Occipital lobe (tissue), 2 donors: ENCODE data around the gene KIF26A. TPM values are rescaled to one million over a fixed set of nuclear protein-coding genes. Genes with fewer than 3 reads are reported as not detected.

Source experiments
- DNase-seq: peaks from one replicate; lab custom pipeline; 2025; lab: John Stamatoyannopoulos, UW
- total RNA-seq: library from RNA; depleted of rRNA; stranded (reverse); fragments of >200 nt; gene quantifications from one replicate; pipeline ENCODE4 v1.2.3, GENCODE V29; 2014

Gene KIF26A
- total RNA-seq, 1 donor from 2014 or later, result 13.1 TPM

- no peak for DNase-seq
These were observed 17.8 kb downstream of the KIF26A start for GRCh38 chr14:104156142-104156541.

GRCh38 chr14:104157016-104157928, 18.9 kb downstream of the KIF26A start:
- no peak for DNase-seq

- DNase-seq, result no peak
These were observed 20.7 kb downstream of the KIF26A start for GRCh38 chr14:104158827-104159798.

DNA sequence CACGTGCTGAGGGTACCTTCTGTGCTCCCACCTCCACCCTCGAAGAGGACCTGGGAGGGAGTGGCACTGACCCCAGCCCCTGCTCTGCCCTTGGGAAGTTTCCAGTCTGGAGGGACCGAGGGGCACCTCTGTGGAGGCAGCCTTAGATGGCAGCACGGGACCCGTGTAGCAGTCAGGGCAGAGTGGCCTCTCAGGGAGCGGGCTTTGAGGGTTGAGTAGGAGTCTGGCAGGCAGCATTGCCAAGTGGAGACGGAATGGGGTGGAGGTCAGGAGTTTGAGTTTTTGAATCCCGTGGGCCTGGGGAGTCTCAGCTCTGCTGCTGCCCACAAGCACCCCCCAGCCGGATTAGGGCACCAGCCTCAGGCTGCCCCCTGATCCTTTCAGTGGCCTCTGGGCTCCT, 21.6 kb downstream of the KIF26A start:
- no peak for DNase-seq

DNA sequence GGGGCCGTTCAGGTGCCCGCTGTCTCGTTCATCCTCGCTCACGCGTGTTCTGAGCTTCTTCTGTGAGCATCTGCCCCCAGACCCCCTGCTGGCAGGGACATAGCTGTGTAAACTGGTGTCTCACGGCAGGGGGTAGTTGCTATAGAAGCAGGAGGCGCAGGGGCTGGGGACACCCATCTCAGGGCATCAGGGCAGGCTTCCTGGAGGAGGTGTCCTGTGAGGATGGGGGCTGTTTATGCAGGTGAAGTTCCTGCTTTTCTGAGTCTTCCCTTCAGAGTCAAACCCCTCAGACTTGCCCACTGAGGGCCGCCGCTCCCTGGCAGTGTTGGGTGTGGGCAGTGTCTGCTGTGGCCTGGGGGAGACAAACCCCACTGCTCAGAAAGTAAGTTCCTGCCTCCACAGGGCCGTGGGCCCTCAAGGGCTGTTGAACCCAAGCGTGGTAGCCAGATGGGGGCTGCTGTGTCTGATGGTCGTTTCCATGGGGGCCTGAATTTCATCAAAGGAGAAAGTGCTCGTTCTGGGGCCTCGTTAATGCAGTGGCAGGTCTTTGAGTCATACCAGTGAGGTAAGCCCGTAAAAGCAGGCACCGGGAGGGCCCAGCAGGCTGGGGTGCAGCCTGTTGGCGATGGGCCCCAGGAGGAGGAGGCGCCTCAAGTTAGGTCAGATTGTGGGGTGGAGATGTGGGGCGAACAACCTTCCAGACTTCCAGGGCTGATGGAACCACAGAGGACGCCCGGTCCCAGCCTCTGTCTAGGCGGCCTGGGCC, 23.4 kb downstream of the KIF26A start:
- no peak for DNase-seq

DNA sequence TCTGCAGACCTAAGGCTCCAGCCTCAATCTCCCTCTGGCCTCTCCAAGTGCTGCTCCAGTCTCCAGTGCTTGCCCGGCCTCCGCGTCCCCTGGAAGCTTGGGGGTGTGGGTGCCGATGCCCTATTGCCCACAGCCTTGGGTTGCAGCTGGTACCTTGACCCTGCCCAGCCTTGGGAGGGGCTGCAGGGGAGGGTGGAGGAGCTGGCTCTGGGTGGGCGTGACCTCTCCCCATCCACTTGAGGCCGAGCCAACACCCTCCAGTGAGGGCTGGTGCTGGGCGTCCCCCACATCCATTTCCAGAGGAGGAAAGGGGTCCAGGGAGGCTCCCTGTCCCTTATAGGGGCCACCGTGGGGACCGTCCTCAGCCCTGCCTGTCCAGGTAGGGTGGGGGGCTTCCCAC, 24.1 kb downstream of the KIF26A start:
- no peak for DNase-seq

DNA sequence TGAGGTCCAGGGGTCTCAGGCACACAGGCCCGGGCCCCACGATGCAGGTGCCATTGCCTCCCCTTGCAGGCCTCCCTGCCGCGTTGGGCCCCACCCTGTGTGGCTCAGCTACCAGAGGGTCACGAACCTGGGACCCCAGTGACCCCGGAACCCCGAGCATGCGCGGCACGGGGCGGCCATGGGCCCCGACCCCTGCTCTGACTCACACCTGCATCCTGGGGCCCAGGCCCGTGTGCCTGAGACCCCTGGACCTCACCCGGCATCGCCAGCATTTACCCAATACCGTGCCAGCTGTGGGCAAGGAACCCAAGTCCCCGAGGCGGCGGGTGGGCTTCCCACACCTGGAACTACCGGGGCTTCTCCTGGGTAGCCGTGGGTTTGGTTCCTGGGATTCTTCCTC, 25.2 kb downstream of the KIF26A start:
- DNase-seq, result no peak

DNA sequence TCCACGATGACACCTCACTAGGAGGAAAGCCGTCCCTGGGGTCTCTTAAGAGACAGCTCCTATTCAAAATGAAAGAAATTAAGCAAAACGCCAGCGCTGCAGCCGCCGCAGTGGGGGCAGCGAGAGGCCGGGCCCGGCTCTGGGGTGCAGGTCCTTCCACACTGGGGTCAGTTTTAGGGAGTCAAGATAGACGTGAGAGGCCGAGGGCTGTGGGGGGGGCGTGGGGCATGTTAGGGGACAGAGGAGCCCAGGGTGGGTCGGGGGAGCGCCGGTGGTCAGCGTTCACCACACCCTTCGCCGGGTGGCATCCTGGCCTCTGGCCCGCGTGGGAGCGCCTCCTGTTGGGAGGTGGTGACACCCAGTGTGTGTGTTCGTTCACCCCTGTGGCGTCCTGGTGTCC, 25.7 kb downstream of the KIF26A start:
- DNase-seq, result no peak

GRCh38 chr14:104164512-104164911, 26.1 kb downstream of the KIF26A start:
- no peak for DNase-seq

DNA sequence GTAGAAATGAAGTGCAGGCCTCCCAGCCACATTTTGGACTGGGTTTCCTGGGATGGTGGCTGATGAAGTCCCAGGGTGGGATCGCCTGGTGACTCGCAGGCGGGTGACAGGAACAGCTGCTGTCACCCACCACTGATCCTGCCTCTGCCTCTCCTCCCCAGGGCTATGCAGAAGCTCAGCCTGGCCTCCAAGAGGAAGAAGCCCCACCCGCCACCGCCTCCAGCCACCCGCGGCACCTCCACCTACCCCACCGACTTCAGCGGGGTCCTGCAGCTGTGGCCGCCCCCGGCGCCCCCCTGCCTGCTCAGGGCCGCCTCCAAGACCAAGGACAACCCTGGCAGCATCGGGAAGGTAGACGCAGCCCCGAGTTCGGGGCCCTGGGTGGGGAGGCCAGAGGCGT, 28.3 kb downstream of the KIF26A start:
- no peak for DNase-seq

DNA sequence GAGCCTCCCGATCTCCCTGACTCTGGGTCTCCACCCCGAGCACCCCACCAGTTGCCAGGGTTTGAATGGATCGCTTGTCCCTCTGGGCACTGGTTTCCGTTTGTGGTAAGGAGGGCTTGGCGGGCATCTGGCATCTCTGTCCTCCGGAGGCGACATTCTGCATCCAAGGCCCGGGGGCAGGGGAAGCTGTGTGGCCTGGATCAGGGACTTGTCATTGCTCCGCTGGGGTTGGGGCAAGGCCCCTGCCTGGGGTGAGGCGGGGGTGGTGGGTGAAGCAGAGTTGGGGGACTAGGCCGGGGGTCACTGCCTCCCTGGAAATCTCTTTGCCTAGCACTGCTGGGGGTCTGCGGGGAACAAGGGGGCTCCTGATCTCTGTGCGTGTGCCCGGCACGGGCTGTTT, 30.2 kb downstream of the KIF26A start:
- DNase-seq, result no peak

DNA sequence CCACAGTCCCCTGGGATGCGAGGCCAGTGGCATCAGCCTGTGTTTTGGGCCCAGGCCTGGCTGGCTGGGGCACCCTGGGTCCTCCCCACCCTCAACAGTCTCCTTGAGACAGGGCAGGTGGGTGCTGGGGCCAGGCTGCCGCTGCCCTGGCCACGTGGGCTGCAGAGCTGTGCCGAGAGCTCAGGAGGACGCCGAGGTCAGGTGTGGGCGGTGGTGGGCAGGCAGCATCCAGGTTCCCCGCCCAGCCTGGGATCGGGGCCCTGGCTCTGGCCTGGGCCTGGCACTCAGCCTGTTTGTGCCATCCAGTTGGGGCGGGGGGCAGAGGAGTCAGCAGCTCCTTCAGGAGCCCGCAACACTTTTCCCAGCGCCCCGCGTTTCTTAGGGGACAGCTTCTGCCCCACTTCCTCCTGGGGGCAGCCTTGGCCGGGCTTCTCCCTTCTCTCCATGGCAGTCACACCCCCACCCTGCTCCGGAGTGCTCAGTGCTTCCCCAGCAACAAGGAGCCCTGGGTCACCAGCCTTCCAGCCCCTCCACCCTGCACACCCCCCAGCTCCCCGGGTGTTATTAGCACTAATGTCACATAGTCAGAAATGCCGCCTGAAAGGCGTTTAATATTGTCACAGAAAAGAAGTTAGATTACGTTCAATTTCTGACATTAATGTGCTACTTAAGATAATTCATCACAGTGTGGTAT, 30.8 kb downstream of the KIF26A start:
- DNase-seq, result no peak

- no peak for DNase-seq
These were observed 31.5 kb downstream of the KIF26A start for GRCh38 chr14:104169699-104170479.

- no peak for DNase-seq
These were observed 32.8 kb downstream of the KIF26A start for GRCh38 chr14:104171029-104171697.

GRCh38 chr14:104171895-104172294, 33.5 kb downstream of the KIF26A start:
- DNase-seq, result no peak

DNA sequence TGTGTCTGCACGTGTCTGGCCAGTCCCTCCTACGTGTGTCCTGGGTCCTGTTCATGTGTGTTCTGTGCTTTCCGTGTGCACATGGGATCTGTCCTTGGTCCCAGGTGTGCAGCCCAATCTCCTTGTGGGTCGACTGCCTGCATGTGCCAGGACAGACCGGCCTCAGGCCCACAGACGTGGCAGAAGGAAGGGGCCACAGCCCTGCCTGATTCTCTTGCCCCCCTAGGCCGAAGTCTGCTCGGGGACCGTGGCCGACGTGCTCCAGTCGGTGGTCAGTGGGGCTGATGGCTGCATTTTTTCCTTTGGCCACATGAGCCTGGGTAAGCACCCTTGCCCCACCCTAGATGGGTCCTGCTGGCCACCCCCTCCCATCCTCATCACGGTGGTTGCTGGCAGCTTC, 34.0 kb downstream of the KIF26A start:
- DNase-seq, result no peak

GRCh38 chr14:104172880-104173279, 34.5 kb downstream of the KIF26A start:
- no peak for DNase-seq

GRCh38 chr14:104174051-104174450, 35.7 kb downstream of the KIF26A start:
- DNase-seq, result no peak

DNA sequence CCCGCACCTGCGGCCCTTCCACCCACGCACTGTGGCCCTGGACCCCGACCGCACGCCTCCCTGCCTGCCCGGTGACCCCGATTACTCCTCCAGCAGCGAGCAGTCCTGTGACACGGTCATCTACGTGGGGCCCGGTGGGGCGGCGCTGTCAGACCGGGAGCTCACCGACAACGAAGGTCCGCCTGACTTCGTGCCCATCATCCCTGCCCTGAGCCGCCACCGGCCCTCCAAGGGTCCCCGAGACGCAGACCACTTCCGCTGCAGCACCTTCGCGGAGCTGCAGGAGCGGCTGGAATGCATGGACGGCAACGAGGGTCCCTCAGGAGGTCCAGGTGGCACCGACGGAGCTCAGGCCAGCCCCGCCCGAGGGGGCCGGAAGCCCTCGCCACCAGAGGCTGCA, 36.7 kb downstream of the KIF26A start:
- DNase-seq, result no peak

- DNase-seq, result no peak
These were observed 37.4 kb downstream of the KIF26A start for GRCh38 chr14:104175811-104176210.
